Transverse colon (tissue), 4 donors: ENCODE data around the gene RIN3. TPM values are rescaled to one million over a fixed set of nuclear protein-coding genes. Genes with fewer than 3 reads are reported as not detected.

Experiments used
- DNase-seq: peaks from one replicate; pipeline ENCODE4 v3.0.0-alpha.2; 2019
- H3K27ac ChIP-seq, 4 donors: fragments of 200-600 bp; sonication (generic); 2 replicates each; pipeline ENCODE4 v1.5.1; 2016 to 2018; ENCODE audit warnings: inconsistent platforms in 4 of 4
- H3K27me3 ChIP-seq: fragments of 200-600 bp; sonication (generic); 2 replicates; pipeline ENCODE4 v1.5.1; 2017; ENCODE audit warnings: inconsistent platforms
- H3K36me3 ChIP-seq, 4 donors: fragments of 200-600 bp; sonication (generic); 2 replicates each; pipeline ENCODE4 v1.5.1; 2017 to 2019; ENCODE audit warnings: inconsistent platforms in 4 of 4
- H3K4me1 ChIP-seq, 4 donors: fragments of 200-600 bp; sonication (generic); 2 replicates each; pipeline ENCODE4 v1.5.1; 2017 to 2020; ENCODE audit warnings: inconsistent platforms in 4 of 4
- H3K4me3 ChIP-seq, 4 donors: fragments of 200-600 bp; sonication (generic); 1 replicate in 1 of 4; 2 replicates in 3 of 4; pipeline versions ENCODE4 v1.5.1 to v1.6.1; 2017 to 2019; ENCODE audit warnings: inconsistent platforms in 4 of 4
- H3K9me3 ChIP-seq, 2 donors: fragments of 200-600 bp; sonication (generic); 2 replicates each; pipeline ENCODE4 v1.5.1; 2017 to 2019; ENCODE audit warnings: inconsistent platforms in 2 of 2
- CTCF ChIP-seq, 5 experiments: fragments of 200-600 bp in 3 of 5; fragments of 450-650 bp in 2 of 5; sonication (generic) in 3 of 5; IDR thresholded peaks; 1 replicate in 2 of 5; 2 replicates in 3 of 5; pipeline ENCODE4 v1.5.1; 2016 to 2017; ENCODE audit warnings: antibody characterized with exemption in 5 of 5, inconsistent platforms in 3 of 5, mild to moderate bottlenecking in 2 of 5, moderate library complexity in 1 of 5
- EP300 ChIP-seq: sonication (generic); formaldehyde crosslinking; IDR thresholded peaks from one replicate; pipeline ENCODE4 v1.6.1; 2017; ENCODE audit warnings: antibody characterized with exemption, low read depth
- POLR2A ChIP-seq: fragments of 450-650 bp; IDR thresholded peaks from one replicate; pipeline ENCODE4 v1.6.1; 2016; ENCODE audit warnings: antibody characterized with exemption, mild to moderate bottlenecking, moderate library complexity
- POLR2AphosphoS5 ChIP-seq, 3 donors: sonication (generic); formaldehyde crosslinking; IDR thresholded peaks; one replicate each; pipeline ENCODE4 v1.6.1; 2016; ENCODE audit warnings: antibody characterized with exemption in 3 of 3
- WGBS, 2 donors: methylation state at CpG; one replicate each; pipeline ENCODE4 v1.1.5; 2018; ENCODE audit warnings: low coverage in 1 of 2; 5-methylcytosine and 5-hydroxymethylcytosine counted together
- in situ Hi-C, 4 donors: fragments of 200-750 bp; cut with MboI; loops; one replicate each; pipeline versions ENCODE4 v1.15.0 to v1.15.1; 2017; ENCODE audit warnings: low sequenced_read_pairs in 3 of 4, low pct_ligation_motif_present in 1 of 4, low pct_unique_long_range_greater_than_20kb in 1 of 4
- intact Hi-C: fragments of 100-400 bp; cut with DNase I; formaldehyde crosslinking; loops from one replicate; pipeline ENCODE4 v1.15.1; 2023; ENCODE audit warnings: low total_unique reads
- total RNA-seq, 4 donors: library from RNA; depleted of rRNA; stranded (reverse); fragments of >200 nt; gene quantifications; one replicate each; pipeline ENCODE4 v1.1.0, GENCODE V29; 2016

The RIN3 gene
- total RNA-seq, 4 donors from 2014 or later = 16.2 to 24.3 (median 20.7) TPM

- intact Hi-C loops = loop anchor here (5.0 kb wide), 1 partner anchor 1670 kb away; no protein-coding TSS in a partner anchor
- 50 to 100% methylated on average over 1 to 4 of the region's 4 CpGs for WGBS, 2 donors
Measured at GRCh38 chr14:92552066-92552465, 38.5 kb downstream of the RIN3 start.

GRCh38 chr14:92553438-92553837, 39.9 kb downstream of the RIN3 start:
- H3K36me3 ChIP-seq = peaks cover 0 to 5% (median 2%) of the 10 kb centered on the region in 4 donors
- in situ Hi-C loops = no loop called here
- WGBS, 2 donors = 46% methylated on average over 10 of the region's 10 CpGs; no CpG with 5 or more reads in 1 of the 2 donors
- no peak for DNase-seq
- no peak overlapping the region for H3K4me3 ChIP-seq
- no peaks in the 10 kb centered on the region for H3K9me3 ChIP-seq
- TF ChIP-seq POLR2A (no peak), POLR2AphosphoS5 (IDR thresholded peaks at IDR 0.05) (peak in 1 of 3 donors; percentile 18)
- H3K27ac ChIP-seq = peak overlapping the region in 3 of 4 donors; percentile 21 to 46 (median 34)
- H3K27me3 ChIP-seq = no peaks in the 10 kb centered on the region
- H3K4me1 ChIP-seq = peaks cover 13 to 28% (median 24%) of the 10 kb centered on the region in 4 donors
- intact Hi-C loops = loop anchor here (5.0 kb wide), 1 partner anchor 1671 kb away; no protein-coding TSS in a partner anchor

More at GRCh38 chr14:92552066-92552465, 38.5 kb downstream of the RIN3 start:
- Histone ChIP-seq H3K9me3 (no peaks in the 10 kb centered on the region), H3K27ac (peak overlapping the region in 2 of 4 donors; percentile 46 to 48), H3K27me3 (no peaks in the 10 kb centered on the region), H3K36me3 (peaks cover 0 to 4% (median 1%) of the 10 kb centered on the region in 4 donors), H3K4me1 (peaks cover 13 to 28% (median 24%) of the 10 kb centered on the region in 4 donors), H3K4me3 (no peak overlapping the region)
- DNase-seq = no peak
- no peak for TF ChIP-seq CTCF (IDR thresholded peaks at IDR 0.05)
- TF ChIP-seq POLR2A = no peak
- TF ChIP-seq POLR2AphosphoS5 (IDR thresholded peaks at IDR 0.05) = no peak
- no peak for TF ChIP-seq EP300
- in situ Hi-C loops = no loop called here

GRCh38 chr14:92555465-92556111, 42.0 kb downstream of the RIN3 start:
- Histone ChIP-seq H3K27me3 (no peaks in the 10 kb centered on the region), H3K36me3 (peaks cover 0 to 5% (median 2%) of the 10 kb centered on the region in 4 donors), H3K9me3 (no peaks in the 10 kb centered on the region), H3K27ac (no peak overlapping the region), H3K4me1 (peaks cover 7 to 21% (median 13%) of the 10 kb centered on the region in 4 donors), H3K4me3 (no peak overlapping the region)
- in situ Hi-C loops (no loop called here), intact Hi-C loops (no loop called here)
- 78 to 90% methylated on average over 4 to 13 of the region's 13 CpGs for WGBS, 2 donors
- TF ChIP-seq CTCF (IDR thresholded peaks at IDR 0.05) = no peak
- TF ChIP-seq POLR2AphosphoS5 (IDR thresholded peaks at IDR 0.05) = no peak
- no peak for TF ChIP-seq EP300
- no peak for TF ChIP-seq POLR2A
- no peak for DNase-seq

- Histone ChIP-seq H3K36me3 (peaks cover 0 to 5% (median 2%) of the 10 kb centered on the region in 4 donors), H3K4me3 (no peak overlapping the region), H3K27me3 (no peaks in the 10 kb centered on the region), H3K9me3 (no peaks in the 10 kb centered on the region), H3K27ac (no peak overlapping the region), H3K4me1 (peaks cover 7 to 21% (median 13%) of the 10 kb centered on the region in 4 donors)
- in situ Hi-C loops (no loop called here), intact Hi-C loops (no loop called here)
- TF ChIP-seq POLR2A = no peak
- no peak for TF ChIP-seq EP300
- no peak for TF ChIP-seq POLR2AphosphoS5 (IDR thresholded peaks at IDR 0.05)
- TF ChIP-seq CTCF (IDR thresholded peaks at IDR 0.05) = no peak
- 82 to 85% methylated on average over 4 of the region's 4 CpGs for WGBS, 2 donors
- DNase-seq = no peak
Measured at GRCh38 chr14:92556255-92556741, 42.7 kb downstream of the RIN3 start.
